ENCODE data around the gene SPATA13.

DNA sequence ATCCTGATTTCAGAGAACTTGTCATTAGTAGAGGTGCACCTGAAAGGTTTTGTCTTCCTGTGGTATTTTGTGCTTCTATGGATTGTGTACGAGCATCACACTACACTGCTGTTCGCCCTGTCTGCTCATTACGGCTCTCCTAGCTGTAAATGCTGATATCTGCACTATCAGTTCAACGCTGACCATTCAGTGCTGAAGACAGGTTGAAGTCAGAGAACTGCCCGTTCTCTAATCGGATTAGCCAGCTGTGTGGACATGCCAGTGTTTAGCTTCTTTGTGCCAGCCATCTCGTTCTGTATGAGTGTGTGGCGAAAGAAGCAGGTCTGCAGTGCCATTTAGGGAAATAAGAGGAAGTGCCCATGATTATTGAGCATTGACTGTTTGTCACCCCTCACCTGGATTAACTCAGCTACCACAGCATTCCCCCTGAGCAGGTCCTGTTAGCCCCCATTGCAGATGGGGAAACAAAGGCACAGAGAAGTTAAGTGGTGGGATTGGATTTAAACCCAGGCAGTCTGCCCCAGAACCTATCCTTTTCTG, 127.3 kb downstream of the SPATA13 start:
- TF ChIP-seq, protein P1, sequence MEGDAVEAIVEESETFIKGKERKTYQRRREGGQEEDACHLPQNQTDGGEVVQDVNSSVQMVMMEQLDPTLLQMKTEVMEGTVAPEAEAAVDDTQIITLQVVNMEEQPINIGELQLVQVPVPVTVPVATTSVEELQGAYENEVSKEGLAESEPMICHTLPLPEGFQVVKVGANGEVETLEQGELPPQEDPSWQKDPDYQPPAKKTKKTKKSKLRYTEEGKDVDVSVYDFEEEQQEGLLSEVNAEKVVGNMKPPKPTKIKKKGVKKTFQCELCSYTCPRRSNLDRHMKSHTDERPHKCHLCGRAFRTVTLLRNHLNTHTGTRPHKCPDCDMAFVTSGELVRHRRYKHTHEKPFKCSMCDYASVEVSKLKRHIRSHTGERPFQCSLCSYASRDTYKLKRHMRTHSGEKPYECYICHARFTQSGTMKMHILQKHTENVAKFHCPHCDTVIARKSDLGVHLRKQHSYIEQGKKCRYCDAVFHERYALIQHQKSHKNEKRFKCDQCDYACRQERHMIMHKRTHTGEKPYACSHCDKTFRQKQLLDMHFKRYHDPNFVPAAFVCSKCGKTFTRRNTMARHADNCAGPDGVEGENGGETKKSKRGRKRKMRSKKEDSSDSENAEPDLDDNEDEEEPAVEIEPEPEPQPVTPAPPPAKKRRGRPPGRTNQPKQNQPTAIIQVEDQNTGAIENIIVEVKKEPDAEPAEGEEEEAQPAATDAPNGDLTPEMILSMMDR (IDR thresholded peaks at IDR 0.05): no peak
- TF ChIP-seq POLR2A (IDR thresholded peaks at IDR 0.05): no peak

All from vagina (tissue), 2 donors.